H1 (cell line): Measurements from ENCODE around the gene CTDSP1. TPM values are rescaled to one million over a fixed set of nuclear protein-coding genes. Genes with fewer than 3 reads are reported as not detected.

Source experiments
- CTCF ChIA-PET: fragments of 300-600 bp; sonication (Branson Sonifier 250); formaldehyde crosslinking; loops from one replicate; lab custom pipeline; 2021; ENCODE audit not compliant: partially characterized antibody; lab: Charles Lee
- POLR2A ChIA-PET: fragments of 300-600 bp; sonication (Branson Sonifier 250); formaldehyde crosslinking; loops from one replicate; lab custom pipeline; 2021; ENCODE audit warnings: inconsistent platforms; ENCODE audit not compliant: partially characterized antibody; lab: Charles Lee
- DNase-seq, 2 experiments: peaks; one replicate each; pipeline versions ENCODE4 v3.0.0 to v3.0.0-alpha.2; 2010 to 2022; ENCODE audit warnings: low spot score in 2 of 2, low read depth in 1 of 2, mixed read lengths in 1 of 2
- FAIRE-seq: peaks from 2 replicates; lab custom pipeline; 2011; peaks lifted over from hg19 to GRCh38; lab: Jason Lieb, UNC
- H2AFZ ChIP-seq: 2 replicates; pipeline ENCODE4 v1.8.1; 2012; ENCODE audit warnings: low read length, inconsistent platforms
- H2AK5ac ChIP-seq: 2 replicates; pipeline ENCODE4 v1.6.1; 2013; ENCODE audit warnings: low read depth, low read length
- H2BK120ac ChIP-seq: replicated peaks from 2 replicates; pipeline ENCODE3; 2013; ENCODE audit warnings: low read depth, low read length, inconsistent platforms
- H2BK12ac ChIP-seq: 2 replicates; pipeline ENCODE4 v1.6.1; 2013; ENCODE audit warnings: low read depth, low read length
- H2BK15ac ChIP-seq: 2 replicates; pipeline ENCODE4 v1.6.1; 2013; ENCODE audit warnings: low read length
- H2BK20ac ChIP-seq: 2 replicates; pipeline ENCODE4 v1.6.1; 2013; ENCODE audit warnings: low read length
- H2BK5ac ChIP-seq: 2 replicates; pipeline ENCODE4 v1.6.1; 2013; ENCODE audit warnings: low read depth, low read length
- H3K14ac ChIP-seq: 2 replicates; pipeline ENCODE4 v1.6.1; 2013; ENCODE audit warnings: inconsistent platforms; ENCODE audit not compliant: insufficient read length
- H3K18ac ChIP-seq: 2 replicates; pipeline ENCODE4 v1.6.1; 2013; ENCODE audit warnings: low read length; ENCODE audit errors: extremely low read depth
- H3K23ac ChIP-seq: 2 replicates; pipeline ENCODE4 v1.6.1; 2013; ENCODE audit warnings: inconsistent platforms; ENCODE audit not compliant: insufficient read length
- H3K23me2 ChIP-seq: 2 replicates; pipeline ENCODE4 v1.6.1; 2013; ENCODE audit warnings: low read depth, low read length
- H3K27ac ChIP-seq: 2 replicates; pipeline ENCODE4 v1.6.1; 2011; ENCODE audit warnings: low read depth, low read length, inconsistent platforms
- H3K27me3 ChIP-seq, 4 experiments: replicated peaks in 1 of 4; 1 replicate in 1 of 4; 2 replicates in 3 of 4; pipeline versions ENCODE4 v1.6.1 to v1.8.1; 2011 to 2013; ENCODE audit warnings: low read length in 3 of 4, mild to moderate bottlenecking in 3 of 4, inconsistent platforms in 2 of 4, mixed read lengths in 2 of 4, moderate library complexity in 1 of 4; ENCODE audit not compliant: control insufficient read depth in 3 of 4, insufficient read depth in 3 of 4; ENCODE audit errors: extremely low read depth in 1 of 4
- H3K36me3 ChIP-seq, 4 experiments: 2 replicates each; pipeline versions ENCODE4 v1.6.1 to v1.8.1; 2011 to 2013; ENCODE audit warnings: mild to moderate bottlenecking in 4 of 4, low read length in 3 of 4, moderate library complexity in 2 of 4, control low read depth in 1 of 4, inconsistent platforms in 1 of 4; ENCODE audit not compliant: insufficient read depth in 4 of 4, control insufficient read depth in 2 of 4
- H3K4ac ChIP-seq: replicated peaks from 2 replicates; pipeline ENCODE3; 2013; ENCODE audit warnings: low read length, low read depth, mixed read lengths, inconsistent platforms; ENCODE audit not compliant: insufficient read length
- H3K4me1 ChIP-seq, 4 experiments: replicated peaks in 1 of 4; 1 replicate in 1 of 4; 2 replicates in 3 of 4; pipeline versions ENCODE4 v1.6.1 to v1.8.1; 2011 to 2013; ENCODE audit warnings: low read length in 3 of 4, inconsistent platforms in 2 of 4, mixed read lengths in 1 of 4; ENCODE audit not compliant: insufficient read depth in 4 of 4, control insufficient read depth in 3 of 4
- H3K4me2 ChIP-seq, 2 experiments: 2 replicates each; pipeline versions ENCODE4 v1.6.1 to v1.8.1; 2011 to 2013; ENCODE audit warnings: low read depth in 2 of 2, low read length in 2 of 2, control low read depth in 1 of 2, inconsistent platforms in 1 of 2, mild to moderate bottlenecking in 1 of 2; ENCODE audit not compliant: insufficient read depth in 1 of 2
- H3K4me3 ChIP-seq, 4 experiments: fragments of 200-600, 300-600 bp in 1 of 4; sonication (generic), shearing (Covaris generic), sonication (Bioruptor Twin) in 1 of 4; 2 replicates each; pipeline versions ENCODE4 v1.5.1 to v1.8.1; 2011 to 2016; ENCODE audit warnings: low read length in 4 of 4, low read depth in 3 of 4, control low read depth in 2 of 4, inconsistent platforms in 2 of 4, mild to moderate bottlenecking in 2 of 4, mixed read lengths in 1 of 4, moderate library complexity in 1 of 4; ENCODE audit not compliant: insufficient read depth in 2 of 4; ENCODE audit errors: extremely low read depth in 1 of 4
- H3K56ac ChIP-seq: replicated peaks from 2 replicates; pipeline ENCODE3; 2013; ENCODE audit warnings: low read depth, mild to moderate bottlenecking, mixed read lengths, low read length, inconsistent platforms; ENCODE audit not compliant: insufficient read length
- H3K79me1 ChIP-seq: 2 replicates; pipeline ENCODE4 v1.6.1; 2013; ENCODE audit warnings: low read depth, low read length, control low read depth
- H3K79me2 ChIP-seq, 2 experiments: 2 replicates each; pipeline versions ENCODE4 v1.6.1 to v1.8.1; 2012 to 2013; ENCODE audit warnings: low read length in 2 of 2, mild to moderate bottlenecking in 2 of 2, inconsistent platforms in 1 of 2; ENCODE audit not compliant: insufficient read depth in 2 of 2, control insufficient read depth in 1 of 2
- H3K9ac ChIP-seq, 4 experiments: replicated peaks in 1 of 4; 1 replicate in 1 of 4; 2 replicates in 3 of 4; pipeline versions ENCODE4 v1.6.1 to v1.8.1; 2011 to 2013; ENCODE audit warnings: low read depth in 3 of 4, low read length in 3 of 4, control low read depth in 2 of 4, mild to moderate bottlenecking in 2 of 4, moderate library complexity in 2 of 4, inconsistent platforms in 1 of 4; ENCODE audit errors: extremely low read depth in 1 of 4
- H3K9me3 ChIP-seq, 2 experiments: 2 replicates each; pipeline versions ENCODE4 v1.6.1 to v1.8.1; 2012 to 2013; ENCODE audit warnings: mild to moderate bottlenecking in 2 of 2, moderate library complexity in 2 of 2, control low read depth in 1 of 2, inconsistent platforms in 1 of 2, low read depth in 1 of 2, low read length in 1 of 2, mixed read lengths in 1 of 2; ENCODE audit not compliant: insufficient read depth in 2 of 2
- H4K20me1 ChIP-seq, 2 experiments: replicated peaks in 1 of 2; 2 replicates each; pipeline versions ENCODE3 to v1.8.1; 2011 to 2013; ENCODE audit warnings: inconsistent platforms in 2 of 2, low read length in 2 of 2, mild to moderate bottlenecking in 1 of 2; ENCODE audit not compliant: insufficient read depth in 2 of 2, control insufficient read depth in 1 of 2
- H4K5ac ChIP-seq: 2 replicates; pipeline ENCODE4 v1.6.1; 2013; ENCODE audit warnings: low read length, low read depth, mixed read lengths, inconsistent platforms; ENCODE audit not compliant: insufficient read length
- H4K8ac ChIP-seq: 2 replicates; pipeline ENCODE4 v1.8.0; 2013; ENCODE audit warnings: mild to moderate bottlenecking, moderate library complexity, low read length, inconsistent platforms; ENCODE audit not compliant: insufficient read depth; ENCODE audit errors: extremely low read depth
- H4K91ac ChIP-seq: replicated peaks from 2 replicates; pipeline ENCODE3; 2013; ENCODE audit warnings: low read length, mixed read lengths, inconsistent platforms; ENCODE audit not compliant: insufficient read length
- ATF3 ChIP-seq: IDR thresholded peaks from 2 replicates; pipeline ENCODE4 v1.6.1; 2011; ENCODE audit warnings: low read depth, mild to moderate bottlenecking, low read length; ENCODE audit not compliant: insufficient read depth
- BACH1 ChIP-seq: IDR thresholded peaks from 2 replicates; pipeline ENCODE4 v1.6.1; 2012; ENCODE audit warnings: low read length, improper control_type of control experiment
- EZH2 ChIP-seq: fragments of 200-600 bp; sonication (generic); IDR thresholded peaks from 2 replicates; pipeline ENCODE4 v1.7.1; 2012; ENCODE audit warnings: low read depth, mild to moderate bottlenecking, moderate library complexity, low read length, inconsistent platforms; ENCODE audit not compliant: severe bottlenecking
- HDAC6 ChIP-seq: IDR thresholded peaks from one replicate; pipeline ENCODE4 v1.7.1; 2012; ENCODE audit warnings: low read depth, mild to moderate bottlenecking, inconsistent platforms, low read length, moderate library complexity
- POU5F1 ChIP-seq: IDR thresholded peaks from 2 replicates; pipeline ENCODE4 v1.6.1; 2011; ENCODE audit warnings: low read depth, mild to moderate bottlenecking, low read length, moderate library complexity
- RFX5 ChIP-seq: IDR thresholded peaks from 2 replicates; pipeline ENCODE4 v1.6.1; 2011; ENCODE audit warnings: low read depth, low read length, improper control_type of control experiment, borderline replicate concordance
- RNF2 ChIP-seq: fragments of 200-900, 300-1000 bp; sonication (generic); IDR thresholded peaks from 2 replicates; pipeline ENCODE4 v1.7.1; 2016; ENCODE audit warnings: borderline replicate concordance, low read depth, mild to moderate bottlenecking, antibody characterized with exemption, low read length; ENCODE audit not compliant: poor library complexity, severe bottlenecking; ENCODE audit errors: missing control alignments
- SAP30 ChIP-seq: fragments of 300-600 bp; sonication (generic); IDR thresholded peaks from 2 replicates; pipeline ENCODE4 v1.7.1; 2012; ENCODE audit warnings: low read length, moderate library complexity, mild to moderate bottlenecking, inconsistent platforms; ENCODE audit not compliant: insufficient read depth, insufficient replicate concordance
- SP1 ChIP-seq: IDR thresholded peaks from 2 replicates; pipeline ENCODE4 v1.6.1; 2011; ENCODE audit warnings: low read depth, low read length
- SP4 ChIP-seq: IDR thresholded peaks from 2 replicates; pipeline ENCODE4 v1.6.1; 2012; ENCODE audit warnings: low read length, inconsistent platforms
- TAF7 ChIP-seq: optimal IDR thresholded peaks from 2 replicates; pipeline ENCODE3; 2011; ENCODE audit warnings: low read depth, mild to moderate bottlenecking, inconsistent platforms, low read length, moderate library complexity, borderline replicate concordance
- WGBS, 2 experiments: shearing (Covaris generic) in 1 of 2; methylation state at CpG; one replicate each; pipeline versions ENCODE4 v1.1.6 to v1.1.7; 2013 to 2015; ENCODE audit warnings: low lambda C conversion rate in 2 of 2, mixed read lengths in 2 of 2, inconsistent platforms in 1 of 2, low coverage in 1 of 2, missing lambda C conversion rate in 1 of 2; ENCODE audit not compliant: insufficient replicate concordance in 2 of 2, insufficient coverage in 1 of 2, insufficient read length in 1 of 2; ENCODE audit errors: extremely low coverage in 1 of 2, missing lambda C conversion rate in 1 of 2; 5-methylcytosine and 5-hydroxymethylcytosine counted together
- polyA plus RNA-seq, 7 experiments: library from polyadenylated mRNA; depleted of rRNA in 3 of 7; stranded (reverse) in 5 of 7; unstranded in 2 of 7; fragments of >200 nt in 5 of 7; fragments of 200-250 nt in 2 of 7; gene quantifications; 1 replicate in 5 of 7; 2 replicates in 1 of 7; 4 replicates in 1 of 7; pipeline versions ENCODE4 v1.2.1 to v1.2.3, GENCODE V29; 2011 to 2013; ENCODE audit warnings: missing spikeins in 2 of 7, mixed read lengths in 2 of 7
- total RNA-seq: library from RNA; stranded (reverse); fragmentation: NEBNext Ultra II Directional; extraction: Animal tissue kit (Norgen Biotek cat#: 25700); gene quantifications from 2 replicates; pipeline ENCODE4 v1.2.1, GENCODE V29; 2021

CTDSP1 gene
- total and polyA plus RNA-seq, 2 of the 8 experiments (the other 6 are each of a cell fraction or from before 2014, with no cell fraction given) = 20.3 to 35.2 TPM

GRCh38 chr2:218428846-218429558, 29.3 kb downstream of the CTDSP1 start:
- no peak overlapping the region for H3K18ac ChIP-seq
- no peaks in the 10 kb centered on the region for H4K20me1 ChIP-seq
- H4K5ac ChIP-seq = no peak overlapping the region
- H3K4me3 ChIP-seq = no peak overlapping the region
- H3K4me1 ChIP-seq = peaks cover 0 to 3% (median 0%) of the 10 kb centered on the region in 4 experiments; a peak in 1 of 7 replicates
- H2BK5ac ChIP-seq = no peak overlapping the region
- H3K9ac ChIP-seq = no peak overlapping the region
- no peaks in the 10 kb centered on the region for H3K9me3 ChIP-seq
- no peaks in the 10 kb centered on the region for H3K79me2 ChIP-seq
- no peaks in the 10 kb centered on the region for H3K23me2 ChIP-seq
- H2AK5ac ChIP-seq = no peak overlapping the region
- no peak overlapping the region; the same call in 1 of the 2 replicates for H3K27ac ChIP-seq
- no peak overlapping the region for H3K14ac ChIP-seq
- H4K91ac ChIP-seq = no peak overlapping the region
- H2BK15ac ChIP-seq = no peak overlapping the region
- H3K4me2 ChIP-seq = no peak overlapping the region
- FAIRE-seq = no peak
- H2BK20ac ChIP-seq = no peak overlapping the region
- 91% methylated on average over 23 of the region's 24 CpGs; no CpG with 5 or more reads in 1 of the 2 experiments for WGBS, 2 experiments
- H2BK120ac ChIP-seq = no peak overlapping the region
- no peak overlapping the region; the same call in 1 of the 2 replicates for H4K8ac ChIP-seq
- no peak overlapping the region for H2AFZ ChIP-seq
- H3K23ac ChIP-seq = no peak overlapping the region
- ChIA-PET CTCF (interaction anchor here (1.1 kb wide), 1 partner anchor 45 kb away, joined by 3 read pairs; no protein-coding TSS in a partner anchor), POLR2A (interaction anchor here (2.3 kb wide), 1 partner anchor 10 kb away, joined by 7 read pairs; the partner anchor contains the start of gene VIL1)
- no peak overlapping the region for H3K56ac ChIP-seq
- H3K79me1 ChIP-seq = no peaks in the 10 kb centered on the region
- no peaks in the 10 kb centered on the region for H3K36me3 ChIP-seq
- no peaks in the 10 kb centered on the region for H3K27me3 ChIP-seq
- no peak overlapping the region for H2BK12ac ChIP-seq
- DNase-seq = no peak
- H3K4ac ChIP-seq = no peak overlapping the region
- TF ChIP-seq EZH2 = no peak
- no peak for TF ChIP-seq SP1
- no peak for TF ChIP-seq SP4
- no peak for TF ChIP-seq POU5F1
- TF ChIP-seq RFX5 = no peak
- TF ChIP-seq ATF3 = no peak
- TF ChIP-seq TAF7 = no peak
- TF ChIP-seq RNF2 = no peak
- no peak for TF ChIP-seq BACH1
- TF ChIP-seq SAP30 = no peak
- TF ChIP-seq HDAC6 = no peak
